Suprapubic skin (tissue), 4 donors: ENCODE results near the gene ABHD17C.

Experiments used
- EP300 ChIP-seq: sonication (generic); formaldehyde crosslinking; IDR thresholded peaks from one replicate; pipeline ENCODE4 v1.6.1; 2017; ENCODE audit warnings: antibody characterized with exemption
- POLR2A ChIP-seq, 2 donors: fragments of 450-650 bp; IDR thresholded peaks; one replicate each; pipeline ENCODE4 v1.6.1; 2017; ENCODE audit warnings: antibody characterized with exemption in 2 of 2, mild to moderate bottlenecking in 2 of 2, moderate library complexity in 2 of 2
- POLR2AphosphoS5 ChIP-seq, 3 donors: sonication (generic); formaldehyde crosslinking; IDR thresholded peaks; one replicate each; pipeline ENCODE4 v1.6.1; 2017; ENCODE audit warnings: antibody characterized with exemption in 3 of 3
- TF ChIP-seq, protein P1 (sequence below), 2 donors: fragments of 200-600 bp in 1 of 2; fragments of 450-650 bp in 1 of 2; sonication (generic) in 1 of 2; IDR thresholded peaks; one replicate each; pipeline ENCODE4 v1.5.1; 2016 to 2019; ENCODE audit warnings: antibody characterized with exemption in 2 of 2, mild to moderate bottlenecking in 1 of 2, moderate library complexity in 1 of 2

DNA sequence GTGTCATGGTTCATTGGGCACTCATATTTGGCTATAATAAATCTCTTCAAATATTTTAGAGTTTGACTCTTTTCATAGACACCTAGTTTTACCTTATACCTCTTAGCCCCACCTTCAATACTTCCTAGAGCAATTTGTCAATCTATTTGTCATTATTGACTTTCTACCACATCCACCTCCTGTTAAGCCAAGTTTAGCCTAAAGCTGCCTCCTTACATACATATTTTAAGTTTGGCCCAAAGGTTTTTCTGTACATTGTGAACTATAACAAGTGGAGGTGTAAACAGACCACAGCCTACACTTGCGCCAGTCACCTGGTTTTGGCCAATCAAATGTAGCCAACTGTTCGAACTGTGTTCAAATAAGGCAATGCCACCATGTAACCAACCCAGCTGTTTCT, 18.1 kb upstream of the ABHD17C start:
- no peak for TF ChIP-seq POLR2A (IDR thresholded peaks at IDR 0.05)
- TF ChIP-seq, protein P1, sequence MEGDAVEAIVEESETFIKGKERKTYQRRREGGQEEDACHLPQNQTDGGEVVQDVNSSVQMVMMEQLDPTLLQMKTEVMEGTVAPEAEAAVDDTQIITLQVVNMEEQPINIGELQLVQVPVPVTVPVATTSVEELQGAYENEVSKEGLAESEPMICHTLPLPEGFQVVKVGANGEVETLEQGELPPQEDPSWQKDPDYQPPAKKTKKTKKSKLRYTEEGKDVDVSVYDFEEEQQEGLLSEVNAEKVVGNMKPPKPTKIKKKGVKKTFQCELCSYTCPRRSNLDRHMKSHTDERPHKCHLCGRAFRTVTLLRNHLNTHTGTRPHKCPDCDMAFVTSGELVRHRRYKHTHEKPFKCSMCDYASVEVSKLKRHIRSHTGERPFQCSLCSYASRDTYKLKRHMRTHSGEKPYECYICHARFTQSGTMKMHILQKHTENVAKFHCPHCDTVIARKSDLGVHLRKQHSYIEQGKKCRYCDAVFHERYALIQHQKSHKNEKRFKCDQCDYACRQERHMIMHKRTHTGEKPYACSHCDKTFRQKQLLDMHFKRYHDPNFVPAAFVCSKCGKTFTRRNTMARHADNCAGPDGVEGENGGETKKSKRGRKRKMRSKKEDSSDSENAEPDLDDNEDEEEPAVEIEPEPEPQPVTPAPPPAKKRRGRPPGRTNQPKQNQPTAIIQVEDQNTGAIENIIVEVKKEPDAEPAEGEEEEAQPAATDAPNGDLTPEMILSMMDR (IDR thresholded peaks at IDR 0.05): no peak
- TF ChIP-seq POLR2AphosphoS5 (IDR thresholded peaks at IDR 0.05): no peak
- no peak for TF ChIP-seq EP300
